NOMO-1 (cell line): ENCODE measurements around the gene PRMT5.
"Not testable (repeated sequence)": the region's sequence is repeated elsewhere in the genome, so short reads cannot be mapped to it uniquely, and the experiment has no call there.

Source experiments
- DNase-seq, 2 experiments: peaks; one replicate each; lab custom pipeline; 2025; ENCODE audit not compliant: unreplicated experiment in 2 of 2; lab: John Stamatoyannopoulos, UW

Gene PRMT5

GRCh38 chr14:22929104-22929960 is at the start of gene PRMT5:
Gene PRMT5, minus strand, starts transcription at chr14:22929376. Its CDS starts 15 bp downstream, at chr14:22929361.
- DNase-seq: peak; percentile 98 to 100

GRCh38 chr14:22978487-22978837 is 49.3 kb upstream of the PRMT5 start:
- DNase-seq: no peak

- DNase-seq: no peak
These were observed 48.7 kb upstream of the PRMT5 start for GRCh38 chr14:22977684-22978486.

- DNase-seq: no peak
These were observed 48.2 kb upstream of the PRMT5 start for GRCh38 chr14:22977434-22977683.

DNA sequence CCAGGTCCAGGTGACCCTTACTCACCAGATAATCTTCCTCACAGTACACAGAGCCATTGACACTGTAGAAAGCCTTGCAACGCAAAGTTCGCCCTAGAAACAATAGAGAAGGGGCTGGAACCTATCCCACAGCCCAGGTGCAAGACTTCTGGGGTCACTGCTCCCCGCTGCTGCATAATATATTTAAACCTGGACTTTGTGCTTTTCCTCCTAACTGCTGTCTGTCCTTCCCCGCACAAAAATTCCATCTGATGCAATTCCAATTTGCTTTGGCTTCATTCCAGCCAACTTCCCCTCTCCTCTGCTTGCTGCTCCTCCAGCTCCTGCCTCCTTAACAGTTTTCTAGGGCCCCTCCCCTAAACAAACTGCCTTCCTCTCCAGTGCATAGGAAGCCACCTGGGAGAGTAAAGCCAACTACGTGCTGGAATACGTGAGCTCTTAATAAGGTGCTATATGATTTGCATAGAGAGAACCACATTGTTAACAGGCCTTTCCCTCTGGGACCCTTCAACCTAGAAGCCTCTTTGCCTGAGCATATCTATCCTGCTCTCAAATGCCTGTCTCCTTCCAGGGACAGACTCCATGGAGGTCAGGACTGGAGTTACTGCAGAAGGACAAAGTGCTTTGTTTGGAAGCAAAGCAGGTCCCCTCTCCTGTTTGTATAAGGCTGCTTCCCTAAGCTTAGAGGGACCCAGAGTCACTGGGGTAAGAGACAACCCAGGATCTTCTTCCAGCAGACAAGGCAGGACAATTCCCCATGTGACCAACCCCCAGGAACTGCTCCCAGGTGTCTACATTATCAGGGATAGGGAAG is 47.7 kb upstream of the PRMT5 start:
- no peak for DNase-seq

DNA sequence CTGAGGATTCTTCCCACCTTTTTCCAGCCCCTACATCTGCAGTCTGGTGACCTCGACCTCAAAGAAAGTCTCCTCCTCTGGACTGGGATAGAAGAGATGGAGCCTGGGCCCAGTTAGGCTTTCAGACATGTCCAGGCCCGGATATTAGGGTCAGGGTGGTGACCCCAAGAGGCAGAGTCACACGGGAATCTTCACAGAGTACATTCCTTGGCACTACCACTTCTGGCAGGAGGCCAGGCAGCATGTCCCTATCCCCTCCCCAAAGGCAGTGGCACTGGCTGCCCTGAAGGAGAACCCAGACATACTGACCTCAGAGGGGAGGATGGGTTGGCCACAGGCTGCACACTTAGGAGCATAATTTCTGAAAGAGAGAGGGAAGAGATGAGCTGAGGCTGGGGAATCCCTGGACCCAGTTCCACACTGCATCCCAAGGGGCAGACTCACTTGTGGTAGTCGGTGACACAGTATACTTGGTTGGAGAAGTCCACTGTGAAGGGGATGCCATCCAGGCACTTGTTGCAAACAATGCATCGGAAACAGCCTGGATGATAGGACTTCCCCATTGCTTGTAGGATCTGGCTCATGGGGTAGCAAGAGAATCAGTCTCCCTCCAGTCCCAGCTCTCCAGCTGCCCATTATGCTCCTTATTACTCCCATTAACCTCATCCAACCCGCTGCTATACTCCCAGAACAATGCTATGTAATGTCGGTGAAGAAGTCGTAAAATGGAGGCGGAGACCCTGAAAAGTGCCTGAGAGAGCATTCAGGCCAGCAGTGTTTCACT is 45.5 kb upstream of the PRMT5 start:
- no peak for DNase-seq

- peak in 1 of 2 experiments; percentile 14 for DNase-seq
These were observed 44.2 kb upstream of the PRMT5 start for GRCh38 chr14:22973217-22974032.

GRCh38 chr14:22972313-22972930 is 43.2 kb upstream of the PRMT5 start:
- DNase-seq: no peak

DNA sequence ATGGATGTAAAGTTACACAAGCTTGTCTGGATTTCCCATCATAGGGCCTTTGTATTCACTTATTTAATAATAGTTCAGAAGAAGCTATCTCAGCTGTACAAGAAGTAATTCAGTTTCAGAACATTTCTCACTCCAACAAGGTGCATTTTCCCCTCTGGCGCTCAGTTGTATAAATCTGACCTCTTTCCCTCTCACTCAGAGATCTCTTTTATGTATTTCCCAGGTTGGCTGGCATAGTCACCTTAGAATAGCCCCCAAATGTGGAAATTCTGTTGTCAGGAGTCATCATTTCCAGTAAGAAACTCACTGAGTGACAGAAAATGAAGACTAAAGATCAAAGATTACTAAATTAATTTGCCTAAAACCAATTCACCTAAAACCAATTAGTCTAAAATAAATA is 42.0 kb upstream of the PRMT5 start:
- no peak for DNase-seq

- no peak for DNase-seq
These were observed 37.6 kb upstream of the PRMT5 start for GRCh38 chr14:22966783-22967269.

DNA sequence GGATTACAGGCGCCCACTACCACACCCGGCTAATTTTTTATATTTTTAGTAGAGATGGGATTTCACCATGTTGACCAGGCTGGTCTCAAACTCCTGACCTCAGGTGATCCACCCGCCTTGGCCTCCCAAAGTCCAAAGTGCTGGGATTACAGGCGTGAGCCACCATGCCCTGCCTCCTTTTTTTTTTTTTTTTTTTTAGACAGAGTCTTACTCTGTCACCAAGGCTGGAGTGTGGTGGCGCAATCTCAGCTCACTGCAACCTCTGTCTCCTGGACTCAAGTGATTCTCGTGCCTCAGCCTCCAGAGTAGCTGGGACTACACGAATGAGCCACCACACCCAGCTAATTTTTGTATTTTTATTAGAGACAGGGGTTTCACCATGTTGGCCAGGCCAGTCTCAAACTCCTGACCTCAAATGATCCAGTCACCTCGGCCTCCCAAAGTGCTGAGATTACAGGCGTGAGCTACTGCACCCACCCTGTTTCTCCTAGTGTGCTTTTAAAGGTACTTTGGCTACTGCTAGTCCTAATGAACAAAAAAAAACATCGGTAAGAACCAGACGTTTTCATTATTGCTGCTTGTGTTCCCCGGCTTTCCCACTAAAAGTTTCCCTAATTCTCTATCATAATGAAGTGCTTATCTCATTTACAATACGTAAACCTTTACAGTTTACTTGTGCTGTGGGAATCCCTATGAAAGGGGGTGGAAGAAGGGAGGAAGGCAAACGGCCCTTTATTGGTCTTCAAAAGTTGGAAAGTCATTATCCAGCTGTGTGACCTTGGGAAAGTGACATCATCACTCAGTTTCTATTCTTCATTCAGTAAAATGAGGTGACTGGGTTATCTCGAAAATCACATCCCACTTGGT is 37.0 kb upstream of the PRMT5 start:
- DNase-seq: not testable (repeated sequence)

DNA sequence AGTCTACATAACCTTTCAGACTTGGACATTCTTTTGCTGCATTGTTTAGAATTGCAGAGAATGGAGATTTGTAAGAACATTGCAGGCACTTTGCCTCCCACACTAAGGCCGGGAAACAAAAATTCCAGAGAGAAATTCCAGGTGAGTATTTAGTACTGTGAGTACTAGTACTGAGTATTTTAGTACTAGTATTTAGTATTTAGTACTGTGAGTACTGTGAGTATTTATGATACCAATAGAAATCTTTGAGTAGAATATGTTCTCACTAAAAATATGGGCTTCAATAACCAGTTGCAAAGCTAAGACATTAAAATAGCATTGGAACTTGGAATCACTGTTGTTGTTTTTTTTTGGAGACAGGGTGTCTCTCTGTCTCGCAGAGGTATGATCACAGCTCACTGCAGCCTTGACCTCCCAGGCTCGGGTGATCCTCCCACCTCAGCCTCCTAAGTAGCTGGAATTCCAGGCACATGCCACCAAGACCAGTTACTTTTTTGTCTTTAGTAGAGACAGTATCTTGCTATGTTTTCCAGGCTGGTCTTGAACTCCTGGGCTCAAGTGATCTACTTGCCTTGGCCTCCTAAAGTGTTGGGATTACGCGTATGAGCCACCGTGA is 33.0 kb upstream of the PRMT5 start:
- no peak for DNase-seq

DNA sequence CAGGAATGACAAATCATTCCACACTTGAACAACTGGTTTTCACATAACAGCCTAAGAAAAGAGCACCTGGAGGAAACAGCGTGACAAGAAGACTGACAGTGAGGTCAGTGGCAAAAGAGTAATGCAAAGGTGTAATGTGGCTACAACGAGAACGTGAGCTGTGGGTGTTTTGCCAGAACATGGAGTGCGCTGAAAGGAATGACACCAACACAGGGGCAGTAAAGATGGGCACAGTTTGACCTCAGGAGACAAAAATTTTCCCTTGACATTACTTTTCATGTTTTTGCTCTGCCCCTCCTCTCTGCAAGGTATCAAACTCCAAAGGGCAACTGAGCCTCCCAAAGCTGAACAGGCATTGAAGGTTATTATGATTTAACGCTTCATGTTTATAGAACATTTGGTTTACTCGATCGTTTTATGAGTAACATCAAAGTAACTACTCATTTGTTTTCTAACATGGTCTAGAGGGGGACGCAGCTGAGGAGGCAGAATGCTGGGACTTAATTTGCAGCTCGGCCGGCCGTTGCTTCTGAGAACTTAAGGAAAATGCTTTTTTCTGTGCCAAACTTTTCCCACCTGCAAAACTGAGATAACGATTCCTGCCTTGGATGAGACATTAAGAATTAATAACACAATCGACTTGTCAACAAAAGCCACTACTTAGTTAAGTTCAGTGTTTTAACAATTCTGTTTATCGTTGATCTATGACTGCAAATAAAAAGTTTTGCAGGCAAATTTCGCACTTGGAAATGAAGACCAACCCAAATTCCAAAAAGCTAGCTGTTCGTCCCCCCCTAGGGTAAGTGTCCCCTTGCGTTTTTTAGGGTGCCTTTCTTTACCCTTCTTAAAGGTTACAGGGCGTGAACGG is 26.8 kb upstream of the PRMT5 start:
- peak in 1 of 2 experiments; percentile 10 for DNase-seq

- no peak for DNase-seq
These were observed 23.2 kb upstream of the PRMT5 start for GRCh38 chr14:22952418-22952817.

DNA sequence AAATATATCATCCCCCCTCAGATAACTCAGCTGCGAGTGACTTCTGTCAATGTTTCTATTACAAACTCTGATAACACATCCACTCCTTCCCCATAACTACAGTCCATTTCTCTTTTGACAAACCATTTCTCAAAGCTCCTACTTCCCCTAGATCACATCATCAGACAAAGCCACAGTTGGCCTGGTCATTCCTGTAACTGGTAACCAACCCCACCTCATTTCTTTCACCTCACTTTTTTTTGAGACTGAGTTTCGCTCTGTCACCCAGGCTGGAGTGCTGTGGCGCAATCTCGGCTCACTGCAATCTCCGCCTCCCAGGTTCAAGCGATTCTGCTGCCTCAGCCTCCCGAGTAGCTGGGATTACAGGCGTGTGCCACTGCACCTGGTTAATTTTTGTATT is 22.6 kb upstream of the PRMT5 start:
- peak; percentile 54 to 80 for DNase-seq

DNA sequence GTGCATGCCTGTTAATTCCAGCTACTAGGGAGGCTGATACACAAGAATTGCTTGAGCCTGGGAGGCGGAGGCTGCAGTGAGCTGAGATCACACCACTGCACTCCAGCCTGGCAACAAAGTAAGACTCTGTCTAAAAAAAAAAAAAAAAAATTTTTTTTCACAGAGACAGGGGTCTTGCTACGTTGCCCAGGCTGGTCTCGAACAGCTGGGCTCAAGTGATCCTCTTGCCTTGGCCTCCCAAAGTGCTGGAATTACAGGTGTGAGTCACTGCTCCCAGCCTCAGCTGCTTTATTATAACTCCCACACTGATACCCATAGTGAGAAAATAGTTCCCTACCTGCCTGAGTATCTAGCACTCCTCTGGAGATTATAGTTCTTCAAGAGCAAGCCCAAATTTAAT is 16.5 kb upstream of the PRMT5 start:
- no peak for DNase-seq

DNA sequence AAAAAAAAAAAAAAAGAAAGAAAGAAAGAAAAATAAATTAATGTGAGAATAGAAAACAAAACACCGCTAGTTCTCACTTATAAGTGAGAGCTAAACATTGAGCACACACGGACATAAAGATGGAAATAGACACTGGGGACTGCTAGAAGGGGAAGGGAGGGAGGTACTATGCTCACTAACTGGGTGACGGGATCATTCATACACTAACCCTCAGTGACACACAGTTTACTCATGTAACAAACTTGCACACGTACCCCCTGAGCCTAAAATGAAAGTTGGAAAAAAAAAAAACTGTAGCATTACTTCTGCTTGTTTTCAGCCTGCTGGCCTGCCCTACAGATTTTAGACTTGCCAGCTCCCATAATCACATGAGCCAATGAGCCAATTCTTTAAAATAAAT is 10.5 kb upstream of the PRMT5 start:
- DNase-seq: no peak
